ENCODE results near the gene PNPLA7. TPM values are rescaled to one million over a fixed set of nuclear protein-coding genes. Genes with fewer than 3 reads are reported as not detected.
A peak's percentile ranks its signal among the peaks of the same experiment; 100 is the strongest.
"Not testable (repeated sequence)": the region's sequence is repeated elsewhere in the genome, so short reads cannot be mapped to it uniquely, and the experiment has no call there.

The PNPLA7 gene
- 9.8 TPM for total RNA-seq
- long read RNA-seq, full-length matches to known transcripts = 1 of 7 reads
- long read RNA-seq, partial matches to known transcripts = 5 of 7 reads
- long read RNA-seq, other reads (novel, unspliced or antisense) = 1 of 7 reads

DNA sequence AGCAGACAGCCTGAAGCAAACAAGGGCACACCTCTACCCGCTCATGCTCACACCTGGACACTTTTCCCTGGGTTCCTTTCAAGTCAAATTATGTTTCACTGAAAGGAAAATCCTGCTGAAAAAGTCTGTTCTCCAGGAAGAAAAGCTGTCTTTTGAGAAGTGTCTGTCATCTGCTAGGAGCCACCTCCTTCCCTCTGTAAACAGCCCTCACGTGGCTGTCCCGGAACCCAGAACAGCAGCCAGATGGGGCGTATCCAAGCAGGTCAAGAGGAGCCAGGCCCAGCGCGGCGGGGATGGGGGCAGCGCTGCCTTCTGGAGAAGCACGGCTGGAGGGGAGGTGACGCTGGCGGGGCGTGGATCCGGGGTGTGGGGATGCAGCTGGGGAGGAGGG lies at the start of gene PNPLA7:
TSS of gene PNPLA7 (minus strand) at position 172 of the 391 bp plus-strand sequence. CDS start 205 bp downstream, outside the sequence.
- peak; percentile 86 for ATAC-seq
- intact Hi-C loops (cut with DNase I) = no loop called here

DNA sequence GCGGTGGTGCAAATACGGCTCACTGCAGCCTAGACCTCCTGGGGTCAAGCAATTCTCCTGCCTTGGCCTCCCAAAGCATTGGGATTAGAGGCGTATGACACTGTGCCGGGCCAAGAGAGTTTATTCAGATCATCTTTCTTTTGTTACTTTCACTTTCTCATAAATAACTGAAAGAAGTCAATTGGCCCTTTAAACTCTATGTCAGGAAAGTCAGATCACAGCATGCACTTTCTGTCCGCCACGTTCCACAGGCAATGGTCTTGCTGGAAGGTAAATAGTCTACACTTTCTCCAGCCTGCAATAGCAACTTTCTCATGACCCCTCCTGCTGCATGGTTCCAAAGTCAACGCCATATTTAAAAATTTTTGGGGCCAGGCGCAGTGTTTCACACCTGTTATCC lies 48.7 kb upstream of the PNPLA7 start:
- intact Hi-C loops (cut with DNase I) = no loop called here
- ATAC-seq (no peak), DNase-seq (ENCODE audit: missing footprints) (no peak)

More for the DNA sequence above, at the start of gene PNPLA7:
- peak; percentile 92 for DNase-seq (ENCODE audit: missing footprints)

DNA sequence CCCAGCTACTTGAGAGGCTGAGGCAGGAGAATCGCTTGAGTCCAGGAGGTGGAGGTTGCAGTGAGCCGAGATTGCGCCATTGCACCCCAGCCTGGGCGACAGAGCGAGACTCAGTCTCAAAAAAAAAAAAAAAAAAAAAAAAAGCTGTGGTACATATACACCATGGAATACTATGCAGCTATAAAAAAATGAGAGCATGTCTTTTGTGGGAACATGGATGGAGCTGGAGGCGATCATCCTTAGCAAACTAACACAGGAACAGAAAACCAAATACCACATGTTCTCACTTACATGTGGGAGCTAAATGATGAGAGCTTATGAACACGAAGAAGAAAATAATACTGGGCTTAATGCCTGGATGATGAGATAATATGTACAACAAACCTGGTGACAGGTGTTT lies 46.4 kb upstream of the PNPLA7 start:
- ATAC-seq; intact Hi-C loops (cut with DNase I); DNase-seq (ENCODE audit: missing footprints): not testable (repeated sequence)

DNA sequence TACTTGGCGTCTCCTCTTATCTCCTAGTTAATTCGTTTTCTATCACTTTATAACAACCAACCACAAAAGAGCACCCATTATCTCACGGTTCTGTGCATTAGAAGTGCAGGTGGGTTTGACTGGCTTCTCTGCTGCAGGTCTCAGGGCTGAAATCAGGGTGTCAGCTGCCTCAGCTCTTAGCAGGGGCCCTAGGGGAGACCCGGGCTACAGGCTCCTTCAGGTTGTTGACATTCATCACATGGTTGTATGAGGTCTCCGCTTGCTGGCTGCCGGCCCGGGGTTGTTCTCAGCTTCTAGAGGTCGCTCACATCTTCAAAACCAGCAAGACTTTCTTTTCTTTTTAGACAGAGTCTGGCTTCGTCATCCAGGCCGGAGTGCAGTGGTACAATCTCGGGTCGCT lies 43.0 kb upstream of the PNPLA7 start:
- DNase-seq (ENCODE audit: missing footprints) (no peak), ATAC-seq (no peak)
- intact Hi-C loops (cut with DNase I) = no loop called here

DNA sequence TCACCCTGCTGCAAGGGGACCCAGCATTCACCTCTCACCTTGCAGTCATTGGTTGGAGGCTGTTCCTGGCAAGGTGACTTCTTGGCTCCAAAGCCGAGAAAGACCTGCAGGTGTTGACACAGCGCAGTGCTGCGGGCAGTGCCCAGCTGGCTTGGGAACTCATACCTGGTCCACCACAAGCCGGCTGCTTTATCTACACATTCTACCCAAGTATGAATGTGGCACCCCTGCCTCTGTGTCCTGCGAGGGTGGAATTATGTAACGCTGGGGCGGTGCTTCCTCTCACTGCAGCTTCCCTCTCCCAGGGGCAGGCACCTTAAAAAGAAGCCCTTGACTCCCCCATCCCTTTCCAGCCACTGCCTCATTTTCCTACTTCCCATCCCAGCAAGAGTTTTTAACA lies 42.6 kb upstream of the PNPLA7 start:
- DNase-seq (ENCODE audit: missing footprints) = no peak
- no peak for ATAC-seq
- intact Hi-C loops (cut with DNase I) = no loop called here

DNA sequence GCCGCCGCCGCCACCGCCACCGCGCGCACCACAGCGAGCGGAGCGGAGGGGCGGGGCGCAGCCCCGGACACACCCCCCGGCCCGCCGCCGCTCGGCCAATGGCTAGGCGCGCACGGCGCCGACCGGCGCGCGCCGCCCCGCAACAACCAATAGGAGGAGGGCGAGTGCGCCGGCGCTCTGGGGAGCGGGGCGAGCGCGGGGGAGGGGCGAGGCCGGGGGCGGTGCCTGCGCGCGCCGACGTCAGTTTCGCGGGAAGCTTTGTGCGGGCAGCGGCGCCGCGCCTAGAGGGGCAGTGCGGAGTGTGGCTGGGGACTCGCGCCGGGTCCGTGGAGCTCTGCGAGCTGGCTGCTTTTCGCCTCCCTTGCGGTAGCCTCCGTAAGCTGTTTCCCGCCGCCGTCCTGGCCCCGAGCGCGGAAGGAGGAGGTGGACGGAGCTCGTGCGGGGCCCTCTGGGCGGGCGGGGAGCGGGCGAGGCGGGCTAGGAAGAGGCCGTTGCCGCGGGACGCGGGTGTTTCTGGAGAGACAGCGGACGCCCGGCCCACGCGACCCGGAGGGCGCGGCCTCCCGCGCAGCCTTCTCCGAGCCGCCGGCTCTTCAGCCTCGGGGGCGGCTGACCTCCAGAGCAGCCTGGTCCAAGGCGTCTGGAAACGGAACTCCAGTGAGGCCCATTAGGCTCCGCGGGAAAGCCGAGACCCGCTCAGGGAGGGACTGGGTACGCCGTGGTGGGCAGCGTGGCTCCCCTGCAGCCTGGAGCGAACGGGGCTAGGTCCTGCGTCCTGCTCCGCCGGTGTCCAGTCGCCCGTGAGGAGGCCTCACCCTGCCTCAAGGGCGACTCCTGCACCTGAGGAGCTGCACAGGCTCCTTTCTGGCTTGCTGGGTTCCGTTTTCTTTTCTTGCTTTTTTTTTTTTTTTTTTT lies 40.5 kb upstream of the PNPLA7 start, which contains the start of gene ZMYND19:
TSS of gene ZMYND19 (minus strand) at position 44 of the 915 bp plus-strand sequence. CDS start 249 bp downstream, outside the sequence.
- DNase-seq (ENCODE audit: missing footprints) (peak; percentile 95), ATAC-seq (peak; percentile 99)
- intact Hi-C loops (cut with DNase I) = no loop called here

DNA sequence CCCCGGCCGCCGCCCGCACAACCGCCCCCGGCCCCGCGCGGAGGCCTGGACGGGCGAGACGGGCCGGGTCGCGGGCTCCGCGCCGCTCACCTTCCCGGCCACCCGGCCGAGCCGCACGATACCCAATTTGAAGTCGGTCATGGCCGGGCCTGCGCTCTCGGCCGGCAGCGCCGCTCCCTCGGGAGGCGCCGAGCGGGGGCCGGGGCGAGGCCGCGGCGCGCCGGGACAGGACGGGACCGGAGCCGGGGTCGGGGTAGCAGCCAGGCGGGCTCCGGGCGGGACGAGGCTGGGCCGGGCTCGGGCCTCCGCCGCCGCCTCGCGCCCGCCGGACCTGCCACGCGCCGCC lies 39.9 kb upstream of the PNPLA7 start:
- DNase-seq (ENCODE audit: missing footprints) (no peak), ATAC-seq (no peak)
- intact Hi-C loops (cut with DNase I) = no loop called here

DNA sequence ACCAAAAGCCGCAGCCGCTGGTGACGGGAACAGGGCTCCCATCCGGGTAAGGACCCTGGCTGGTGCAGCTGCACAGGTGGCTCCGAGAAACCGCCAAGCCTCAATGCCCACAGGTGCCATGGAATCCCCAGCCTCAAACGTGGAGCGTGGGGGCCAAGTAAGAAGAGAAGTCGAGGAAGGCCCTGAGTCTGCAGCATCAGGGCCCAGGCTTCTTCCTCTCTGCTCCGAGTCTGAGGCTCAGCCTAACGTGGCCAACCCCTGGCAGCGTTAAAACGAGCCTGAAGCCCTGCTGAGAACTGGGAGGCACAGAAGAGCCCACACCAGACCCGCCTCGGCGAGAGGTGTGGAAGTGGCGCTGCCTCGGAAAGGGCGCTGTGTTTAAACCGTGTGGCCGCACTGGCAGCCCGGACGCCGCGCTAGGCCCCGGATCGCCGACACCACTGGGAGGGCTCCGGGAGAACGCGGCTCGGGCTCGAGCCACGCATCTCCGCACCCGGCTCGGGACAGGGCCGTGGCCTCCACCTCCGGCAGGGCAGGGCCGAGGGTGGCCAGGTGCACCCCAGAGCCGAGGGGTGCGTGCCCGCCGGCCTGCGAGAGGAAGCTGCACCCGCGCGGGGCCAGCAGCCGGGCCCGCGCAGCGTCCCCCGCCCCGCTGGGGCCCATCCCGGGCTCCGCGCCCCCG lies 39.4 kb upstream of the PNPLA7 start:
- intact Hi-C loops (cut with DNase I) = no loop called here
- DNase-seq (ENCODE audit: missing footprints) = no peak
- no peak for ATAC-seq

DNA sequence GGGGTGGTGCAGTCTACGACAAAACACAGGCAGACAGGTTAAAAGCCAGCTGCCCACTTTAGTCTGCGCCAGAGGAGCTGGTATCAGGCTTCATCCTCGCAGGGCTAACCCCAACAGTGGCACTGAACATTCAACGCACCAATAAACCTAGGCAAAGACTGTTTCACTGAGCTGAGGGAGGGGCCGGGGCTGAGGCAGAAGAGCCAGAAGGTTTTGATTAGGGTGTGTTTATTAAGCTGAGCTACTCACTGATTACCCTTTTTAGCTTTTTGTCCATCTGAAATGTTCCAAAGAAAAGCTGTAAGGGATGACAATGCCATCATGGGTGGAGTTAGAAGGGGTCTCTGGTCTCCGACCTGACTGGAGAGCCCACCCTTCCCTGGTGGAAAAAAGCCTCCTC lies 38.7 kb upstream of the PNPLA7 start:
- no peak for DNase-seq (ENCODE audit: missing footprints)
- ATAC-seq = no peak
- intact Hi-C loops (cut with DNase I) = no loop called here

DNA sequence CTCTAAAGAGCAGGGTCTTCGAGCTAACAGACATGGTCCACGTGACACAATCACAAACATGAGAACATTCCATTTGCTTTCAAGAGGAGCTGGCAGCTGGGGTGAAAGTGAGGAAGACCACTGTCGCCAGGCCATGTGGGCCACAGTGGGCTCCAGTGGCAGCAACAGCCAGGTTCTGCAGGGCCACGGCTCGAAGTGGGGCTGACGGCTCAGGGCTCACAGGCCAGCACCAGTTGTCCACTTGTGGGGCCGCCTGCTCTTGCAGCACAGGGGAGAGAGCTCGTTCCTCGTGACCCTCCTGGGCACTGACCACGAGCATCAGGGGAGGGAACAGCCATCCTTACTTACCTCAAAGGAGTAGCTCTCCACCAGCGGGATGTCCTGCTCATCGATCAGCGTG lies 38.1 kb upstream of the PNPLA7 start:
- intact Hi-C loops (cut with DNase I) = no loop called here
- ATAC-seq (no peak), DNase-seq (ENCODE audit: missing footprints) (peak; percentile 39)

DNA sequence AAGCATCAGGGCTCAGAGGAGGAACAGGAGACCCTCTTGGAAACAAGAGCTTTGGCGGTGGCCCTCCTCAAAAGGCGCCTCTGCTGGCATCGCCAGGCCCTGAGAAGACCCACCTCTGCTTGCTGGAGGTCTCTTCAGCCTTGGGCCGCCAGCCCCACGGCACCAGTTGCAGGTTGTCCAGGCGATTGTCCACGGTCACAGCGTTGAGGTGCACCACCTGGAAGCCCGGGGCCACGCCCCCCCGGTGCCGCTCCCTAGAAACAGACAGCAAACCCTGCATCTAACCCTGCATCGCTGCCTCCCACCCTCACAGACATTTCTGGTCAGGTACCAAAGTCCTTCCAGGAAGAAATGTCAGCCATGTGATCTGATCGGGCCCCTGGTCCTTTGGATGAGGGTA lies 36.7 kb upstream of the PNPLA7 start:
- no peak for ATAC-seq
- DNase-seq (ENCODE audit: missing footprints) = no peak
- intact Hi-C loops (cut with DNase I) = no loop called here

DNA sequence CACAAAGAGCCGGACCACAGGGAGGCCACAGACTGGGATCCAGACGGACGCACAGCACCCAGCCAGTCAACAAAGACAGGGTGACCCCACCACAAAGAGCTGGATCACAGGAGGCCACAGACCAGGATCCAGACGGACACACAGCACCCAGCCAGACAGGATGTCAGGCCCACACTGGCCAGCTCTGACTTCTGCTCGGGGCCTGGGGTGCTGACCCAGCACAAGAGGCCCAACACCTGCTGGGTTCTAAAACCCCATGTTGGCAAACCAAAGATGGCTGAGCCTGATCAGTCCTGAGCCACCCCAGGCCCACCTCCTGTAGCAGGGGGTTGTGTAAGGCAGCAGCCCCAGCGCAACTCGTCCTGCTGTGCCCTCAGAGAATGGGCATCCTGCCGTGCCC lies 33.8 kb upstream of the PNPLA7 start:
- no peak for ATAC-seq
- intact Hi-C loops (cut with DNase I) = no loop called here
- DNase-seq (ENCODE audit: missing footprints) = no peak

DNA sequence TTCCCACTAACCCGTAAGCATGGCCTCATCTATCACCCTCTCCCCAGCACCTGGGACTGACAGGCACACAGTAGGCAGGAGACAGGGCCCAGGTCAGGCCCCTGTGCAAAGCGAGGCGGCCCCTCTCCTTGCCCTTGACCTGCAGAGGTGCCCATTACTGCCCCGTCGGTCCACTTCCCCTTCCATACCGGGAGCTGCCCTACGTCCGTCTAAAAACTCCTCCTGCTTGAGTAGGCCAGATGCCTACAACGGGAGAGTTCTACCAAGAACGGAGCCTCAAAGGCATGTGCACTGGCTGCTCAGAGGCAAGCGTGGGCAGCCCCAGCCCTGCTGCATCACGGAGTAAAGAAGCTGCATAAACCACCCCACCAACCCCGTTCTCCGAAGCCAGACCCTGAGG lies 33.1 kb upstream of the PNPLA7 start:
- DNase-seq (ENCODE audit: missing footprints) = no peak
- ATAC-seq = no peak
- intact Hi-C loops (cut with DNase I) = no loop called here

DNA sequence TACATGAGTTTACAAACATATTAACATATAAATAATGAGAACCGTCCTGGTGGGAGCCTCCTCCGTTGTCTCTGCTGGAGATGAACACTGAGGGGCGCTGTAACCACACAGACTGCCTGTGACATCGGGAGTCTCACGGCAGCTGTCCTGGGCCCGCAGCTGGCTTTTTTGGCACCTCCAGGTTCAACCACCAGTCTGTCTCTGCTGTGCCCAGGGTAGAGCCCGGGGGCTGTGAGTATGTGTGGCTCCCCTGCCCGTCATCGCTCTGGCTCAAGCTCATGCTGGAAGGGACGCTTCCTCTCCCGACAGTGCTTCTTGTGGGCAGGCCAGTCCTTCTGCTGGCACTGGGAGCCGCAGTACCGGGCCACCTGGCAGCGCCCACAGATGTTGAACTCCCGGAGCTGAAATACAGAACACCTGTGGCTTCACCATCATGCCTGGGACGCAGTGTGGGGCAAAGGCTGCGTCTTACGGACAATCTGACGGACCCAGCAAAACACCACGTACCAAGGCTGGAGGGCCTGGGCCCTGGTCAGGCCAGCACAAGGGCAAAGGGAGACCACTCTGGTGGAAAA lies 32.2 kb upstream of the PNPLA7 start:
- ATAC-seq (no peak), DNase-seq (ENCODE audit: missing footprints) (no peak)
- intact Hi-C loops (cut with DNase I) = no loop called here

DNA sequence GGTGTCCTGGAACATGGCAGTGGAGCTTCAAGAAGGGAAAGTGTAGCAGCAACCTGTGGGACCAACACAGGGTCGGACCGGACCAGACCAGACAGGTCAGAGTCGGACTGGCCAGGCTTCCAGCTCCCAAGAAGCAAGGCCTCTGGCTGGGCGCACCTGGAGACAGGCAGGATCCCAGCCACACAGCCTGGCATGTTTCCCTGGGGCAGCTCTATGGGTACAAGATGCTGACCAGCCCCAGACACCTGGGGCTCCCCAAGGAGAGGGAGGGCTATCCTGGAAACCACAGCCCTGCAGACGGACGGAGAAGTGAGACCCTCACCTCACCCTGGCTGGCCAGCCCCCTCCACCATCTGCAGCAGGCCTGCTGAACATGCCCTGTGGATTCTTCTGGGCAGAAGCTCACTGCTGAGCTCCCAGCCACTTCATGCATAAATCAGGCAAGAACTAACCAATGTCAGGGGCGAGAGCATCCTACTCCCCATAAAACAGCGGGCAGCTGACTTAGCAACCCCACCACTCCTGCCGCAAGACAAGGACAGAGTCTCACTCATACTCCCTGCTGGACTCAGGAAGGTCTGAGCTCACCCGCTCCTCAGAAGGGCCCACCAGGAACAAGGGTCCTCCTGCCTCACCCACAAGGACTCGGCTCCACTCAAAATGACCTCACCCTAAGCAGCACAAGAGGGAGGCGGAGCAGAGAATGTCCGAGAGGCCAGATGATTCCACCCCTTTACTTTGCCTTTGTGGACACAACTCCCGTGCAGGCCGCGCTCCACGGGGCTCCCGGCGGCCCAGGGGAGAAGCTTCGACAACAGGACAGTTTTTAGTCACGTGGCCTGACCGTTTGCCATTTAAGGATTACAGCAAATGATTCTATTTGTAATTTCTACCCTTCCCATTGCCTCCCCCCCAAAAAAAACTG lies 31.4 kb upstream of the PNPLA7 start:
- DNase-seq (ENCODE audit: missing footprints) (no peak), ATAC-seq (no peak)
- intact Hi-C loops (cut with DNase I) = no loop called here

DNA sequence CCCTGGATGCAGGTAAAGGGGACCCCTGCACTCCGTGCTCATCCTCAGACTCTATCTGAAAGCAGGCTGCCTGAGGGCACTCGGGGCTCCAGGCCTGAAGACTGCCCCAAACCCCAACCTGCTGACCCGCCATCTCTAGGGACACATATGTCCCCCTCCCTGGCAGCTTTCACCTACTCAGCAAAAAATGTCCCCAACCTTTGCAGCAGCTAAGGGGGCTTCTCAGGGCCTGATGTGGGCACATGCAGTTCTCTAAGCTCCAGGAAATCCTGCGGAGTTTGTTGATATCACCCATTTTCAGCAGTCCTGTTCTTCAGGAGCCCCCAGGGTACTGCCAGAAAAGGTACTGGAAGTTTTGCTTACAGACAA lies 30.7 kb upstream of the PNPLA7 start:
- DNase-seq (ENCODE audit: missing footprints) (no peak), ATAC-seq (no peak)
- intact Hi-C loops (cut with DNase I) = no loop called here

DNA sequence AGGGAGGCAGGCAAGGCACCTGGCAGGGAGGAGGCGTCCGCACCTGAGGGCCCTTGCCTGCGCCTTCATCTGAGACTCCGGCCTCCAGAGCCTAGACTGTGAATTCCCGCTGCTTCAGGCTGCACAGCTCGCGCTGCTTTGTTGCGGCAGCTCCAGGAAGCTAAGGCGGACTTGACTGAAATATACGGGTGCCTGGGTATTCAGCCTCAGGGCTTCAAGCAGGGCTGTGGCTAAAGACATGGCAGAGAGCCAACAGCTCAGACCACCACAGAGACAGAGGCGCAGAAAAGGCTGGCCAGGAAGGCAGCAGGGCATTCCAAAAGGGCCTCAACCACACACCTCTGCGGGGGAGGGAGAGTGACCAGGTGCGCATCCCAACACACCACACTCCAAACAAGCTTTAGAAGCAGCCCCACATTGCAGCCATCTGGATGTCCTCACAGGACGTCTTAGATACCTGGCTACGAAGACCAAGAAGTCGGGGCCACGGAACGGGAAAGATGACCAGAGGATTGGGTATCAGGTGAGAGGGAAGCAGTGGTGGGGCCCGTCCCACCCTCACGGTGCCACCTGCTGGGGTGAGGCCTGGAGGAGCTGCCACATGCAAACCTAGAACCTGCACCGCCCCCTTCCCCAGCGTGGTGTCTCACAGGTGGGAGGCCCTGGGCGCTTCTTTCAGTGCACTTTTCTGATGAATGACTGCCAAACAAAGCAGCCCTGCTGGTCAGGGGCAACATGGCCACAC lies 30.2 kb upstream of the PNPLA7 start:
- intact Hi-C loops (cut with DNase I) = no loop called here
- ATAC-seq (no peak), DNase-seq (ENCODE audit: missing footprints) (no peak)

DNA sequence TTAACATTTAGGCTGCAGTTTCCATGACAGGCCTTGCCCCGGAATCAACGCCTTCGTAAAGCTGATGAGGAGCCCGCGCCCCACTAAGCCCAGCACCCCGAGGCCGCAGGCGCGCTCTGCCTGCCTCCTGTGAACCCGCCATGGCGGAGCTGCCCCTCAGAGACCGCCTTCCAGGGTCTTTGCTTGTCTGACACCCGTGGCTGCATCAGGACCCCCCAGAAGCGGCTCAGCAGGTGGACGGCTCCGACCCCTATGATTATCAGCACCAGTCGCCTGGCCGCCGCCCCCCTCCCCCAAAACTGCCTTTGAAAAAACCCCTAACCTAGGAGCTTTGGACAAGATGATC lies 29.0 kb upstream of the PNPLA7 start:
- DNase-seq (ENCODE audit: missing footprints) = no peak
- intact Hi-C loops (cut with DNase I) = loop anchor here (2.0 kb wide), 1 partner anchor 26 kb away; the partner anchor contains the start of gene ARRDC1

More for the DNA sequence above, 29.0 kb upstream of the PNPLA7 start:
- ATAC-seq = peak; percentile 27
